ENCODE measurements around the gene AHRR.

- no peak for TF ChIP-seq CTCF (IDR thresholded peaks at IDR 0.05; ENCODE audit: insufficient read depth, low read depth, low read length)
- no peak for TF ChIP-seq EZH2 (IDR thresholded peaks at IDR 0.05; ENCODE audit: insufficient read depth, low read length)
Observed at GRCh38 chr5:393846-394275, 72.3 kb downstream of the AHRR start.
